GM12875 (cell line): ENCODE results near the gene ZNF462.

Source experiments
- H3K4me3 ChIP-seq: one replicate; pipeline ENCODE4 v1.5.1; 2011; ENCODE audit warnings: low read depth, low read length, control low read depth
- CTCF ChIP-seq: IDR thresholded peaks from 2 replicates; pipeline ENCODE4 v1.5.1; 2011; ENCODE audit warnings: low read depth, mild to moderate bottlenecking, control low read depth, inconsistent platforms, low read length, moderate library complexity, borderline replicate concordance; ENCODE audit not compliant: insufficient read depth

Gene ZNF462

DNA sequence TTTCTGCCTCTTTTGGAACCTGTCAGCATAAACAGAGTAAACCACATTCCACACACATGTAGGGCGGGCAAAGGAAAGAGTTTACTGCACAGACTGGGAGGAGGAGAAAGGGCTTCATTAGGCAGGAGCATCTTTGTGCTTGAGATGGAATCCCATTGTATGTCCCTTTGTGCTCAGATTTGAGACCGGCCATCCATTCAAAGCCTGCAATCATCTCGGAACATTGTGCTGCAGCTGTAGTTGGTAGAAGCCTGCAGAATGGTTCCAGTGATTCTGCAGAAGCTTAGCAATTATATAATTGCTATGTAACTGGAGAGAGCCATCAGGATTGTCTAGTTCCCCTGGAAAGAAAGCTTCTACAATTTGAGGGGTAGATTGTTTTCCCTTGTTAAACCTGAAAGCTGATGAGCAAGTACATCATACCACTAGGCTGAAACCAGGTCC lies 16.5 kb downstream of the ZNF462 start:
- no peak overlapping the region for H3K4me3 ChIP-seq
- no peak for TF ChIP-seq CTCF

DNA sequence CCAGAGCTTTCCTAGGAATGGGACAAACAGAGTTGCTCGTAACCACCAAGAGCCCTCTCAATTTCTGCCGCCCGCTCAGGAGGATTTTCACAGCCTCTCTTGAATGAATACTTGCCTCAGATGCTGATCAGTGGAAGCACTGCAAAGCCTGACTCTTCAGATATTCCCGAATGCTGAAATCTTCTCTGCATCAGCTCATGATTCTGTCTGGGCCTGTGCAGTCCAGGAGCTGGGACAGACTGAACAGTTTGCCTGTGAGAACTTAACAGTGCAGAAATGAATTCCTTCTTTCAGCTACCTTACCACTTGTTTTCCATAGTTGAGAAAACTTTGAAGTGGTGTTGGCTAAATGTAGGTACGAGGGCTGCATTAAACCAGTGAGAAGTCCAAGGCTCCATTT lies 17.1 kb downstream of the ZNF462 start:
- no peak for TF ChIP-seq CTCF
- no peak overlapping the region for H3K4me3 ChIP-seq

GRCh38 chr9:106880863-106881262 lies 17.9 kb downstream of the ZNF462 start:
- no peak overlapping the region for H3K4me3 ChIP-seq
- no peak for TF ChIP-seq CTCF

DNA sequence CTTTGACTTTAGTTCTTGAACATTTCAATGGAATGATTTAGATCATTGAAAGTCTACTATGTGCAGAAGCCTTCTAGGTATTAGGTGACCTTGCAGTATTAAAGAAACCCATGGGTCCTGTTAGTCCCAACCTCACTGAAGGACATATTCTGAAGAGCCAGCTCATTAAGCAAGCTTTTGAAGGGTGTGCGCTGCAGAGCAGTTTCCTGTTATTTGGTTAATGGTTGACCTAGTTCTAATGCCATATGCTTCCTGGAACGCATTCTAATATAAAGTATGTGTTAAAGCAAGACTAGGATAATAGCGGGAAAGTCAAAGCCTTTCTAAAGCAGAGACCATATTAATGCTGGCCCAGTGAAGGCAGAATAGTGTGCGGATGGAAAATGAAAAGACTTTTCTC lies 20.1 kb downstream of the ZNF462 start:
- no peak for TF ChIP-seq CTCF
- H3K4me3 ChIP-seq, result no peak overlapping the region

DNA sequence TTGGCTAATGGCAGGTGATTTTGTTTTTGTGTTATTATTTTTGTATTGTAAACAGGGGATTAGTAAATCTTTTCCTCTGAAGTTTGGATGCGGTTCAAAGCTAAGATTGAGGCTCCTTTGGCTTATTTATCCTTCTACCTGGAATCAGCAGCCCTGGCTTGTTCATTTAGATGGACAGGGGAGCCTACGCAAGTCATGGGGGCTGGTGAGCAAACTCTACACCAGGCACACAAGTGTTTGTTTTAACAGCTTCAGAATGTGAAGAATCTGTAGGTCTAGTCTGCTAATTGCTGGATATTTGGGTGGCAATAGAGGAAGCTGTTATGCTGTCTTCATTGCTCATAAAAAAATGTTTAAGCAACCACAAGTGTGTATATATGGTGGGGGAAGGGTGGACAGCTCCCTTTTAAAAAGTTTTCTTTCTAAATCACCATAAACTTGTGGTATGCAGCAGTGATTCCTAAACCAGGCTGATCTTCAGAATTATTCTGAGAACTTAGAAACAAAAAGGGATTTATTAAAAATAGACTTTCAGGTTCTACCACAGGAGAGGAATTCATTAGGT lies 20.7 kb downstream of the ZNF462 start:
- no peak for TF ChIP-seq CTCF
- H3K4me3 ChIP-seq, result no peak overlapping the region

GRCh38 chr9:106885451-106885850 lies 22.5 kb downstream of the ZNF462 start:
- H3K4me3 ChIP-seq, result no peak overlapping the region
- TF ChIP-seq CTCF, result no peak

GRCh38 chr9:106886111-106887046 lies 23.4 kb downstream of the ZNF462 start:
- H3K4me3 ChIP-seq, result no peak overlapping the region
- TF ChIP-seq CTCF, result no peak
